Measurements from ENCODE around the gene CLASP1.

The CLASP1 gene

GRCh38 chr2:121545913-121546312, 103.3 kb downstream of the CLASP1 start:
- peaks cover 23% of the 10 kb centered on the region for H3K4me1 ChIP-seq (ENCODE audit: insufficient read depth, low read length, severe bottlenecking)
- H4K20me1 ChIP-seq (ENCODE audit: insufficient read depth, low read length) = no peaks in the 10 kb centered on the region
- TF ChIP-seq CTCF (IDR thresholded peaks at IDR 0.05; ENCODE audit: low read length) (no peak), EZH2 (IDR thresholded peaks at IDR 0.05; ENCODE audit: borderline replicate concordance, low read length) (no peak)
- no peaks in the 10 kb centered on the region for H3F3A ChIP-seq (ENCODE audit: insufficient read depth, low read length)
- H3K79me2 ChIP-seq (ENCODE audit: insufficient read depth, low read length) = peaks cover 51% of the 10 kb centered on the region
- peaks cover 3% of the 10 kb centered on the region; the same call in 1 of the 2 replicates for H3K9me3 ChIP-seq (ENCODE audit: low read length)
- H3K27me3 ChIP-seq (ENCODE audit: insufficient read depth, low read length) = no peaks in the 10 kb centered on the region
- H2AFZ ChIP-seq (ENCODE audit: low read length) = no peak overlapping the region
- no peak overlapping the region for H3K4me3 ChIP-seq (ENCODE audit: low read depth, low read length, poor library complexity, severe bottlenecking)
- H3K4me2 ChIP-seq (ENCODE audit: low read length) = no peak overlapping the region
- no peaks in the 10 kb centered on the region; the same call in 1 of the 2 replicates for H3K36me3 ChIP-seq (ENCODE audit: insufficient read depth, low read length)
- no peak overlapping the region for H3K9ac ChIP-seq (ENCODE audit: low read length)
- no peaks in the 10 kb centered on the region for H3K9me2 ChIP-seq (ENCODE audit: low read depth, low read length)
- H3K27ac ChIP-seq (ENCODE audit: low read depth, low read length, poor library complexity, severe bottlenecking) = no peak overlapping the region

GRCh38 chr2:121545257-121545656, 104.0 kb downstream of the CLASP1 start:
- H2AFZ ChIP-seq (ENCODE audit: low read length) = no peak overlapping the region
- H3K4me1 ChIP-seq (ENCODE audit: insufficient read depth, low read length, severe bottlenecking) = peaks cover 25% of the 10 kb centered on the region
- H3K27ac ChIP-seq (ENCODE audit: low read depth, low read length, poor library complexity, severe bottlenecking) = no peak overlapping the region
- no peaks in the 10 kb centered on the region for H3K9me2 ChIP-seq (ENCODE audit: low read depth, low read length)
- no peak for TF ChIP-seq CTCF (IDR thresholded peaks at IDR 0.05; ENCODE audit: low read length)
- peaks cover 46% of the 10 kb centered on the region for H3K79me2 ChIP-seq (ENCODE audit: insufficient read depth, low read length)
- no peak overlapping the region for H3K4me2 ChIP-seq (ENCODE audit: low read length)
- H3K9ac ChIP-seq (ENCODE audit: low read length) = no peak overlapping the region
- no peaks in the 10 kb centered on the region for H3K27me3 ChIP-seq (ENCODE audit: insufficient read depth, low read length)
- no peaks in the 10 kb centered on the region for H3F3A ChIP-seq (ENCODE audit: insufficient read depth, low read length)
- no peaks in the 10 kb centered on the region for H4K20me1 ChIP-seq (ENCODE audit: insufficient read depth, low read length)
- H3K36me3 ChIP-seq (ENCODE audit: insufficient read depth, low read length) = no peaks in the 10 kb centered on the region; the same call in 1 of the 2 replicates
- no peak overlapping the region for H3K4me3 ChIP-seq (ENCODE audit: low read depth, low read length, poor library complexity, severe bottlenecking)
- 0 out of 2 replicates have a peak, but pooled peaks cover 3% of the 10 kb centered on the region for H3K9me3 ChIP-seq (ENCODE audit: low read length)

GRCh38 chr2:121541495-121541894, 107.8 kb downstream of the CLASP1 start:
- H4K20me1 ChIP-seq (ENCODE audit: insufficient read depth, low read length) = no peaks in the 10 kb centered on the region
- H3K27ac ChIP-seq (ENCODE audit: low read depth, low read length, poor library complexity, severe bottlenecking) = no peak overlapping the region
- H2AFZ ChIP-seq (ENCODE audit: low read length) = no peak overlapping the region
- H3K27me3 ChIP-seq (ENCODE audit: insufficient read depth, low read length) = no peaks in the 10 kb centered on the region
- H3K36me3 ChIP-seq (ENCODE audit: insufficient read depth, low read length) = no peaks in the 10 kb centered on the region
- peaks cover 55% of the 10 kb centered on the region for H3K79me2 ChIP-seq (ENCODE audit: insufficient read depth, low read length)
- no peak overlapping the region for H3K4me3 ChIP-seq (ENCODE audit: low read depth, low read length, poor library complexity, severe bottlenecking)
- H3K4me2 ChIP-seq (ENCODE audit: low read length) = no peak overlapping the region
- no peaks in the 10 kb centered on the region; the same call in 1 of the 2 replicates for H3F3A ChIP-seq (ENCODE audit: insufficient read depth, low read length)
- no peaks in the 10 kb centered on the region for H3K9me2 ChIP-seq (ENCODE audit: low read depth, low read length)
- H3K9me3 ChIP-seq (ENCODE audit: low read length) = no peaks in the 10 kb centered on the region
- no peak overlapping the region for H3K9ac ChIP-seq (ENCODE audit: low read length)
- TF ChIP-seq CTCF (IDR thresholded peaks at IDR 0.05; ENCODE audit: low read length) = no peak
- TF ChIP-seq EZH2 (IDR thresholded peaks at IDR 0.05; ENCODE audit: borderline replicate concordance, low read length) = no peak
- H3K4me1 ChIP-seq (ENCODE audit: insufficient read depth, low read length, severe bottlenecking) = peaks cover 31% of the 10 kb centered on the region

All from OCI-LY1 (cell line).